HUES64 (cell line): ENCODE measurements around the gene NECTIN4.
"Not testable (repeated sequence)": the region's sequence is repeated elsewhere in the genome, so short reads cannot be mapped to it uniquely, and the experiment has no call there.

ENCODE experiments used
- H3K27ac ChIP-seq: 2 replicates; pipeline ENCODE4 v1.7.0; 2013; ENCODE audit warnings: low read depth, low read length, inconsistent platforms
- H3K27me3 ChIP-seq: 2 replicates; pipeline ENCODE4 v1.6.1; 2013; ENCODE audit warnings: mild to moderate bottlenecking, low read length; ENCODE audit not compliant: insufficient read depth
- H3K36me3 ChIP-seq: 2 replicates; pipeline ENCODE4 v1.6.1; 2013; ENCODE audit warnings: mild to moderate bottlenecking, low read length; ENCODE audit not compliant: insufficient read depth
- H3K4me1 ChIP-seq: 2 replicates; pipeline ENCODE4 v1.6.1; 2013; ENCODE audit warnings: mild to moderate bottlenecking, low read length, moderate library complexity; ENCODE audit not compliant: insufficient read depth
- H3K4me3 ChIP-seq: 2 replicates; pipeline ENCODE4 v1.5.1; 2013; ENCODE audit warnings: mild to moderate bottlenecking, low read length, moderate library complexity
- H3K9ac ChIP-seq: 2 replicates; pipeline ENCODE4 v1.6.1; 2013; ENCODE audit warnings: mild to moderate bottlenecking, low read depth, low read length
- H3K9me3 ChIP-seq: 2 replicates; pipeline ENCODE4 v1.6.1; 2013; ENCODE audit warnings: low read depth, low read length; ENCODE audit not compliant: insufficient read depth
- WGBS: fragments of 150-250, 120-280 bp; methylation state at CpG from one replicate; pipeline ENCODE4 v1.1.7; 2013; ENCODE audit warnings: missing lambda C conversion rate; 5-methylcytosine and 5-hydroxymethylcytosine counted together

NECTIN4 gene

DNA sequence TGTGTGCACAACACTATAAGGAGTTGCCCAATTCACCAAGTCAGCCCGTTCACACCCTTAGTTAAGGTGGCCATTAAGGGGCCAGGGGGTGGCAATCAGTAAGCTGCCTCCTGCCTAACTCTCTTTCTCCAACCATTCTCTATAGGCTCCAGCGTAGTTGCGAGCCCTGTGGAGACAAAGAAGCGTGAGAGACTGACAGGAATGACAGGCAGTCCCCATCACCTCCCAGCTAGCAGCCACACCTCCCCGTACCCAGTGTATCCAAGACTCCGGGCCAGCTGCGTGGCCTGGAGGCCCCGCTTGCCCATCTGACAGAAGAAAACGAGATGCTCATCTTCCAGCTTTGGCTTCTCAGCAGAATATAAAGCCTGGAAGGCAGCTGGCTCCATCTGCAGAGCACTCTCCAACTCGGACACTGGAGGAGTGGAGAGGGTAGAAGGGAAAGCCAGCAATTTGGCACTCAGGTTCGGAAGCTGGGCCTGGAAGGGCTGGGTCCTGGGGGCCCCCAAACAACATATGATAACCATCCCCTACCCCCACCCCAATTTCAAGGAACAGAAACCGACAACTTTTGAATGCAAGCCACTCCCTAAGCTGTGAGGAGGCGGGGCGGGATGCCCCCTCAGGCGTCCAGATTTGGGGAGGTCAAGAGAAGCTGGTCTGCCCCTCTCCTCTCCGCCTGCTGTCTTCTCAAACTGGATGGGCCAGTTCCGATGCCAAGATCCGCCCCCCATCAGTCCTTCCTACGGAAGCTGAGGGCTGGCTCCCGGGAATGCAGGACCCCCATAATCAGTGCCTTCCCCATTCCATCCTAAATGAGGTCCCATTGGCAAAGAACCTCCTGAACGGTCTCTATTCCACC, 51.5 kb downstream of the NECTIN4 start:
- peak overlapping the region; percentile 71 for H3K9ac ChIP-seq
- peak overlapping the region; percentile 86 for H3K4me3 ChIP-seq
- WGBS = 39% methylated on average over 21 of the region's 21 CpGs
- peak overlapping the region; percentile 64; the same call in 1 of the 2 replicates for H3K27ac ChIP-seq
- peaks cover 18% of the 10 kb centered on the region for H3K4me1 ChIP-seq
- H3K9me3 ChIP-seq = no peaks in the 10 kb centered on the region
- no peaks in the 10 kb centered on the region for H3K27me3 ChIP-seq
- H3K36me3 ChIP-seq = peaks cover 36% of the 10 kb centered on the region

DNA sequence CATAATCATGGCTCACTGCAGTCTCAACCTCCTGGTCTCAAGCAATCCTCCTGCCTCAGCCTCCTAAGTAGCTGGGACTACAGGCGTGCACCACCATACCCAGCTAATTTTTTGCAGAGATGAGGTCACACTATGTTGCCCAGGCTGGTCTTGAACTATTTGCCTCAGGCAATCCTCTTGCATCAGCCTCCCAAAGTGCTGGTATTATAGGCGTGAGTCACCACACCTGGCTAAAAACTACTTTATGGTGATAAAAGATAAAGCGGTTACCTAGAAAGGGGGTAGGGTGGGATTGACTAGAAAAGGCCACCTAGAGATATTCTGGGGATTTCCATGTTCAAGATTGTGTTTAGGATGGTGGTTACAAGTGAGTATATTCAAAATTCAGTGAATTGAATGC, 55.6 kb downstream of the NECTIN4 start:
- H3K27me3 ChIP-seq = no peaks in the 10 kb centered on the region
- H3K9ac ChIP-seq = no peak overlapping the region
- H3K27ac ChIP-seq = no peak overlapping the region
- WGBS = 95% methylated on average over 3 of the region's 3 CpGs
- no peaks in the 10 kb centered on the region for H3K36me3 ChIP-seq
- peaks cover 13% of the 10 kb centered on the region for H3K4me1 ChIP-seq
- no peak overlapping the region for H3K4me3 ChIP-seq
- H3K9me3 ChIP-seq = no peaks in the 10 kb centered on the region

DNA sequence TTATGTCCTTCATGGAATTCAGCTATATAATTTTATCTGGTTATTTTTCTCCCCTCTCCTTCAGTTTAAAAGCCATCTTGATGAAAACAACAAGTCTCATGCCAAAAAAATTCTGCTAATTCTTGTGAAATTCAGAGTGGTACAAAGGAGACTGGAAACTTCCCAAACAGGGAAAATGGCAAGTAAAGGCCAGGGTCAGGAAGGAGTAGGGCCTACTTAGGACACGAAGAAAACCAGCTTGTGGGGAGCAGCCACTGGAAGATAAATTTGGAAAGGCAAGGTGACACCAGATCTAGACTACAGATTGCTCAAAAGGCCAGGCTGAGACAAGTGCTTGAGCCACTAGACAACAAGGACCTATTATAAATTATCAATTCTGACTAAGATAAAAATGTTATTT, 56.9 kb downstream of the NECTIN4 start:
- no peak overlapping the region for H3K9ac ChIP-seq
- no peaks in the 10 kb centered on the region for H3K9me3 ChIP-seq
- no peaks in the 10 kb centered on the region for H3K27me3 ChIP-seq
- no peak overlapping the region for H3K27ac ChIP-seq
- 89% methylated on average over 1 of the region's 1 CpG for WGBS
- peaks cover 8% of the 10 kb centered on the region for H3K4me1 ChIP-seq
- no peak overlapping the region for H3K4me3 ChIP-seq
- H3K36me3 ChIP-seq = no peaks in the 10 kb centered on the region

DNA sequence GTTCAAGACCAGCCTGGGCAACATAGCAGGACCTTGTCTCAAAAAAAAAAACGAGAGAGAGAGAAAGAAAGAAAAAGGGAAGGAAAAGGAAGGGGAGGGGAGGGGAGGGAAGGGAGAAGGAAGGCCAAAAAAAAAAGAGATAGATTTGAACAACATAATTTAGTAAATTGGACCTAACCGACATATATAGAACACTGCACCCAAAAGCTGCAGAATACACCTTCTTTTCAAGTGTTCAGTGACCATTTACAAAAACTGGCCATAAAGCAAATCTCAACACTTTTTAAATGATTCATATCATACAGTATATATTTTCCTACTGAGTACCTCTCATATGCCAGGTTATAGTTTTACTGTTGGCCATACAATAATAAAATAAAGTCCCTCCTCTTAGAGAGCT, 57.5 kb downstream of the NECTIN4 start:
- no peaks in the 10 kb centered on the region for H3K36me3 ChIP-seq
- H3K9me3 ChIP-seq = no peaks in the 10 kb centered on the region
- WGBS = 82% methylated on average over 2 of the region's 2 CpGs
- peaks cover 8% of the 10 kb centered on the region for H3K4me1 ChIP-seq
- H3K9ac ChIP-seq = no peak overlapping the region
- no peak overlapping the region for H3K4me3 ChIP-seq
- H3K27me3 ChIP-seq = no peaks in the 10 kb centered on the region
- H3K27ac ChIP-seq = no peak overlapping the region

DNA sequence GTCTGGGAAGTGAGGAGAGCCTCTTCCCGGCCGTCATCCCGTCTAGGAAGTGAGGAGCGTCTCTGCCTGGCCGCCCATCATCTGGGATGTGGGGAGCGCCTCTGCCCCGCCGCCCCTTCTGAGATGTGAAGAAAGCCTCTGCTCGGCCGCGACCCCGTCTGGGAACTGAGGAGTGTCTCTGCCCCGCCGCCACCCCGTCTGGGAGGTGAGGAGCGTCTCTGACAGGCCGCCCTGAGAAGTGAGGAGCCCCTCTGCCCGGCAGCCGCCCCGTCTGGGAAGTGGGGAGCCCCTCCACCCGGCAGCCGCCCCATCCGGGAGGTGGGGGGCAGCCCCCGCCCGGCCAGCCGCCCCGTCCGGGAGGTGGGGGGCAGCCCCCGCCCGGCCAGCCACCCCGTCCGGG, 59.9 kb downstream of the NECTIN4 start:
- H3K4me1 ChIP-seq, H3K4me3 ChIP-seq, H3K36me3 ChIP-seq, H3K27ac ChIP-seq, H3K27me3 ChIP-seq, H3K9me3 ChIP-seq, H3K9ac ChIP-seq: not testable (repeated sequence)
- WGBS = 96% methylated on average over 32 of the region's 32 CpGs

DNA sequence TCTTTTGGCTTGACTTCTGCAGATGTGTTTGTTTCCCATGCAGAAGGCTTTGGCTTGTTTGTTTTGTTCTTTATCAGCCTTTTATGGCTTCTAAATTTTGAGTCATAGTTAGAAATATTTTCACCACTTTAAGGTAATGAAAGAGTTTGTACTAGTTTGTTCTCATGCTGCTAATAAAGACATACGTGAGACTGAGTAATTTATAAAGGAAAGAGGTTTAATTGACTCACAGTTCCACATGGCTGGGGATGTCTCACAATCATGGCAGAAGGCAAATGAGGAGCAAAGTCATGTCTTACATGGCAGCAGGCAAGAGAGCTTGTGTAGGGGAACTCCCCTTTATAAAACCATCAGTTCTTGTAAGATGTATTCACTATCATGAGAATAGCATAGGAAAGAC, 62.4 kb downstream of the NECTIN4 start:
- H3K4me1 ChIP-seq, H3K36me3 ChIP-seq, H3K27me3 ChIP-seq, H3K4me3 ChIP-seq, H3K9me3 ChIP-seq, H3K9ac ChIP-seq, H3K27ac ChIP-seq: not testable (repeated sequence)
- 96% methylated on average over 1 of the region's 1 CpG for WGBS

DNA sequence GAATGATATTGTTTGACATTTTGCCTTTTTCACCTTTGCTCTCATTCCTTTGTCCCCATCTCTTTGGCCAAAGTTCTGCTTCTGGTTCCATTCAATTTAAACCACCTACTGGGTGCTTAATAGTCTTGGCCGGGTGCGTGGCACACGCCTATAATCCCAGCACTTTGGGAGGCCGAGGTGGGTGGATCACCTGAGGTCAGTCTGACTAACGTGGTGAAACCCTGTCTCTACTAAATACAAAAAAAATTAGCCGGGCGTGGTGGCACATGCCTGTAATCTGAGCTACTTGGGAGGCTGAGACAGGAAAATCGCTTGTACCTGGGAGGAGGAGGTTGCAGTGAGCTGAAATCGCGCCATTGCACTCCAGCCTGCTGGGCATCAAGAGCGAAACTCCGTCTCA, 66.9 kb downstream of the NECTIN4 start:
- WGBS = 88% methylated on average over 12 of the region's 12 CpGs
- not testable (repeated sequence) for H3K9me3 ChIP-seq, H3K27ac ChIP-seq, H3K36me3 ChIP-seq, H3K27me3 ChIP-seq, H3K4me3 ChIP-seq, H3K9ac ChIP-seq
- peaks cover 21% of the 10 kb centered on the region for H3K4me1 ChIP-seq

DNA sequence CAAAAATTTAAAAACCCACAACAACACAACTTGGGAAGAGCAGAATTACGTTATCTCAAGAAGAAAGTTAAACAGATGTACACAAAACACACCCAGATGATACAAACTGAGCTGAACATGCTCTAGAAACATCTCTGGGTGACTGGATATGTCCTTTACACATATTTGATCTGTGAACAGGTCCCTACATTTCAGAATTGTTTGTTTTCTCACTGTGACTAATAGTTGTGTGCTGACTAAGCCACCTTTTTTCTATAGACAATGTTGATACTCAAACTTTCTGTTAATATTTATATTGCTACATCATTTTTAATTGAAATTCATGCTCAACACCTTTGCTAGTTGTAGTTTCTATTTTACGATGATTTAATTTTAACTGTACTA, 67.4 kb downstream of the NECTIN4 start:
- WGBS = 96% methylated on average over 1 of the region's 2 CpGs
- H3K4me3 ChIP-seq = peak overlapping the region; percentile 79
- no peak overlapping the region for H3K27ac ChIP-seq
- H3K9me3 ChIP-seq = no peaks in the 10 kb centered on the region
- H3K36me3 ChIP-seq = no peaks in the 10 kb centered on the region; the same call in 1 of the 2 replicates
- 0 out of 2 replicates have a peak overlapping the region, but pooled peaks have one; percentile 56 for H3K9ac ChIP-seq
- H3K4me1 ChIP-seq = peaks cover 22% of the 10 kb centered on the region
- H3K27me3 ChIP-seq = no peaks in the 10 kb centered on the region

DNA sequence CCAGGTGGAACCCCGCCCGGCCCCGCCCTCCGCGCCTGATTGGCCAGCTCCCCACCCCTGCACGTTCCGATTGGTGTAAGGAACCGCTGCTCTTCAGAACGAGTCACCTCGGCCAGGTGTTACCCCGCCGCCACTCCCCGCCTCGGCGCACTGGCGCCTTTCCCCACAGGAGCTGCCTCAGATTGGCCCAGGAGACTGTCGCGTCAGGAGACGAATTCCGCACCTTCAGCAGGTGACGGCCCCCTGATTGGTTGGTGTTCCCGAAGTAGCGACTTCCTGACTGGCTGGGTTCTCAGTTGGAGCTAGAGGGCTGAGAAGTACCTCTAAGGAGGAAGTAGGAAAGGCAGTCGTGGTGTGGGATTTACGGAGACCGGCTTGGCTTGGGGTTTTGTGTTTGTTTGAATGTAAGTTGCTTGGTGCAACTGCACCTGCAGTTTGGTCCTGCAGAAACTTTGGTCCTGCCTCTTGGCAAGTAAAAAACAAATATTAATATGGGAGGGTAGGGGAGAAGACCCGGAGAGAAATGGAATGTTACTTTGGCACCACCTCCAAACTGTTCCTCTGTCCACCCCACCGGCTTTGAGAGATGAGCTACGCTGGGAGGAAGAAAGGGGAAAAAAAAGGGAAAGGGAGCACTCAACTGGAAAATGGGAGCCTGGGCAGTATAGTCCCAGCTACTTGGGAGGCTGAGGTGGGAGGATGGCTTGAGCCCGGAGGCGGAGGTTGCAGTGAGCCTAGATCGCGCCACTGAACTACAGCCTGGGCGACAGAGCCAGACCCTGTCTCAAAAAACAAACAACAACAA, 68.0 kb downstream of the NECTIN4 start:
- Histone ChIP-seq H3K27ac (peak overlapping the region; percentile 93), H3K4me3 (peak overlapping the region; percentile 79), H3K9ac (peak overlapping the region; percentile 78), H3K27me3 (no peaks in the 10 kb centered on the region), H3K36me3 (no peaks in the 10 kb centered on the region; the same call in 1 of the 2 replicates), H3K4me1 (peaks cover 26% of the 10 kb centered on the region), H3K9me3 (no peaks in the 10 kb centered on the region)
- 14% methylated on average over 33 of the region's 34 CpGs for WGBS
